ENCODE results near the gene BCL2.

The BCL2 gene

GRCh38 chr18:63158676-63159291 is 160.8 kb downstream of the BCL2 start:
- no peak overlapping the region for H3K27ac ChIP-seq
- TF ChIP-seq CTCF (conservative IDR thresholded peaks at IDR 0.05; ENCODE audit: low read depth), result no peak
- ChIA-PET POLR2A (ENCODE audit: low non-redundant PET) (no interaction called here), CTCF (interaction anchor here (1.0 kb wide), 1 partner anchor 149 kb away, joined by 3 read pairs; no protein-coding TSS in a partner anchor)
- DNase-seq (ENCODE audit: low spot score), result no peak

GRCh38 chr18:63158012-63158631 is 161.4 kb downstream of the BCL2 start:
- no peak for DNase-seq (ENCODE audit: low spot score)
- no peak for TF ChIP-seq CTCF (conservative IDR thresholded peaks at IDR 0.05; ENCODE audit: low read depth)
- H3K27ac ChIP-seq, result no peak overlapping the region
- ChIA-PET CTCF (interaction anchor here (1.0 kb wide), 1 partner anchor 149 kb away, joined by 3 read pairs; no protein-coding TSS in a partner anchor), POLR2A (ENCODE audit: low non-redundant PET) (no interaction called here)

- no peak overlapping the region for H3K27ac ChIP-seq
- no peak for DNase-seq (ENCODE audit: low spot score)
- no peak for TF ChIP-seq CTCF (conservative IDR thresholded peaks at IDR 0.05; ENCODE audit: low read depth)
- ChIA-PET CTCF (no interaction called here), POLR2A (ENCODE audit: low non-redundant PET) (no interaction called here)
Measured at GRCh38 chr18:63157293-63158011, 162.1 kb downstream of the BCL2 start.

GRCh38 chr18:63155910-63156773 is 163.4 kb downstream of the BCL2 start:
- DNase-seq (ENCODE audit: low spot score), result no peak

GRCh38 chr18:63155169-63155852 is 164.3 kb downstream of the BCL2 start:
- TF ChIP-seq CTCF (conservative IDR thresholded peaks at IDR 0.05; ENCODE audit: low read depth), result no peak; the same call in 1 of the 2 replicates
- H3K27ac ChIP-seq, result no peak overlapping the region
- DNase-seq (ENCODE audit: low spot score), result peak; percentile 22
- POLR2A ChIA-PET (ENCODE audit: low non-redundant PET), result no interaction called here
- CTCF ChIA-PET, result interaction anchor here (0.5 to 1.7 kb wide), 6 partner anchors 15 to 567 kb away, joined by 3 to 8 read pairs (median 4); no protein-coding TSS in a partner anchor

More at GRCh38 chr18:63155910-63156773, 163.4 kb downstream of the BCL2 start:
- ChIA-PET POLR2A (ENCODE audit: low non-redundant PET) (no interaction called here), CTCF (interaction anchor here (0.5 to 0.7 kb wide), 2 partner anchors 14 to 568 kb away, joined by 4 to 5 read pairs; no protein-coding TSS in a partner anchor)
- TF ChIP-seq CTCF (conservative IDR thresholded peaks at IDR 0.05; ENCODE audit: low read depth), result no peak
- no peak overlapping the region for H3K27ac ChIP-seq

Measured in RWPE1 (cell line).